Right lobe of liver (tissue), 6 donors: ENCODE data around the gene ADH1C. TPM values are rescaled to one million over a fixed set of nuclear protein-coding genes. Genes with fewer than 3 reads are reported as not detected.
A peak's percentile ranks its signal among the peaks of the same experiment; 100 is the strongest.

Source experiments
- ATAC-seq, 4 donors: fragments of 200-7000 bp; cut with Tn5 transposase; one replicate each; pipeline ENCODE4 v1.9.1; 2020; ENCODE audit warnings: mild to moderate bottlenecking in 4 of 4, moderate library complexity in 4 of 4
- DNase-seq, 3 donors: peaks; one replicate each; pipeline ENCODE4 v3.0.0-alpha.2; 2020
- H3K27ac ChIP-seq, 3 donors: fragments of 200-600 bp; one replicate each; pipeline ENCODE4 v1.8.0; 2022
- H3K27me3 ChIP-seq, 2 donors: fragments of 200-600 bp; one replicate each; pipeline ENCODE4 v1.8.0; 2022
- H3K36me3 ChIP-seq, 4 donors: fragments of 200-600 bp; sonication (generic) in 1 of 4; one replicate each; pipeline versions ENCODE4 v1.5.1 to v1.8.0; 2017 to 2022; ENCODE audit warnings: control low read depth in 1 of 4
- H3K4me1 ChIP-seq, 4 donors: fragments of 200-600 bp; sonication (generic) in 1 of 4; one replicate each; pipeline versions ENCODE4 v1.5.1 to v1.8.0; 2017 to 2022; ENCODE audit warnings: control low read depth in 1 of 4
- H3K4me3 ChIP-seq, 3 donors: fragments of 200-600 bp; one replicate each; pipeline ENCODE4 v1.8.0; 2022
- H3K9me3 ChIP-seq, 4 donors: fragments of 200-600 bp; sonication (generic) in 1 of 4; one replicate each; pipeline versions ENCODE4 v1.5.1 to v1.8.0; 2017 to 2022; ENCODE audit warnings: control low read depth in 1 of 4
- CTCF ChIP-seq, 4 donors: fragments of 200-600 bp in 3 of 4; fragments of 450-650 bp in 1 of 4; IDR thresholded peaks; one replicate each; pipeline versions ENCODE4 v1.5.1 to v1.8.0; 2016 to 2022; ENCODE audit warnings: antibody characterized with exemption in 4 of 4, mild to moderate bottlenecking in 2 of 4
- POLR2A ChIP-seq: fragments of 450-650 bp; IDR thresholded peaks from one replicate; pipeline ENCODE4 v1.6.1; 2017; ENCODE audit warnings: antibody characterized with exemption, mild to moderate bottlenecking
- WGBS: methylation state at CpG from one replicate; pipeline ENCODE4 v1.1.6; 2018; ENCODE audit warnings: low coverage, low lambda C conversion rate; ENCODE audit not compliant: insufficient coverage; ENCODE audit errors: missing lambda C conversion rate; 5-methylcytosine and 5-hydroxymethylcytosine counted together
- intact Hi-C, 2 donors: fragments of 100-400 bp; cut with DNase I; formaldehyde crosslinking; loops; one replicate each; pipeline versions ENCODE4 v1.11.2 to v1.14.1; 2022
- total RNA-seq, 6 experiments: library from RNA; depleted of rRNA in 2 of 6; stranded (reverse); fragments of >200 nt in 2 of 6; fragmentation: NEBNext Ultra II Directional in 3 of 6; extraction: Animal tissue kit (Norgen Biotek cat#: 25700) in 3 of 6; gene quantifications; one replicate each; pipeline versions ENCODE4 v1.1.0 to v1.2.4, GENCODE V29; 2016 to 2023
- donor health status: DM: no; HTN: yes; CAD: no.
- donor health status: DM: no; HTN: no; CAD: no.
- donor health status: DM: no; HTN: no; CAD: no.
- donor health status: DM: no; HTN: yes; CAD: no.
- donor health status: DM: no; HTN: yes; CAD: no.

Gene ADH1C
- total RNA-seq, 6 experiments from 2014 or later = 187 to 684 (median 490) TPM

GRCh38 chr4:99317354-99317753, 35.2 kb downstream of the ADH1C start:
- Histone ChIP-seq H3K27ac (peak overlapping the region; percentile 7 to 90 (median 86)), H3K4me3 (peak overlapping the region in 1 of 3 donors; percentile 62), H3K27me3 (no peaks in the 10 kb centered on the region), H3K4me1 (peaks cover 0 to 20% (median 9%) of the 10 kb centered on the region in 4 donors), H3K36me3 (peaks cover 0 to 84% (median 40%) of the 10 kb centered on the region in 4 donors), H3K9me3 (no peaks in the 10 kb centered on the region)
- ATAC-seq (peak in 3 of 4 donors; percentile 1 to 60 (median 18)), DNase-seq (no peak)
- TF ChIP-seq CTCF (IDR thresholded peaks at IDR 0.05) (no peak), POLR2A (no peak)
- intact Hi-C loops = no loop called here
- 33% methylated on average over 3 of the region's 3 CpGs for WGBS

GRCh38 chr4:99315839-99316238, 36.7 kb downstream of the ADH1C start:
- H3K36me3 ChIP-seq = peaks cover 0 to 99% (median 49%) of the 10 kb centered on the region in 4 donors
- ATAC-seq = peak; percentile 6 to 14 (median 10)
- peak overlapping the region in 1 of 3 donors; percentile 8 for H3K27ac ChIP-seq
- H3K4me3 ChIP-seq = no peak overlapping the region
- peaks cover 0 to 12% (median 6%) of the 10 kb centered on the region in 4 donors for H3K4me1 ChIP-seq
- H3K9me3 ChIP-seq = no peaks in the 10 kb centered on the region
- intact Hi-C loops = no loop called here
- TF ChIP-seq CTCF (IDR thresholded peaks at IDR 0.05) (no peak), POLR2A (no peak)
- DNase-seq = peak in 1 of 3 donors; percentile 60
- H3K27me3 ChIP-seq = no peaks in the 10 kb centered on the region
- WGBS = 64% methylated on average over 6 of the region's 6 CpGs

GRCh38 chr4:99314211-99314610, 38.3 kb downstream of the ADH1C start:
- peak overlapping the region in 1 of 3 donors; percentile 33 for H3K27ac ChIP-seq
- H3K9me3 ChIP-seq = no peaks in the 10 kb centered on the region
- TF ChIP-seq CTCF (IDR thresholded peaks at IDR 0.05) (no peak), POLR2A (no peak)
- peaks cover 0 to 12% (median 6%) of the 10 kb centered on the region in 4 donors for H3K4me1 ChIP-seq
- DNase-seq (no peak), ATAC-seq (peak in 3 of 4 donors; percentile 0 to 3 (median 1))
- intact Hi-C loops = no loop called here
- no peaks in the 10 kb centered on the region for H3K27me3 ChIP-seq
- WGBS = 36% methylated on average over 1 of the region's 1 CpG
- peaks cover 0 to 100% (median 51%) of the 10 kb centered on the region in 4 donors for H3K36me3 ChIP-seq
- no peak overlapping the region for H3K4me3 ChIP-seq

GRCh38 chr4:99310389-99310788, 42.2 kb downstream of the ADH1C start:
- no peak for DNase-seq
- H3K4me1 ChIP-seq = no peaks in the 10 kb centered on the region
- WGBS = 71% methylated on average over 2 of the region's 2 CpGs
- peaks cover 0 to 85% (median 41%) of the 10 kb centered on the region in 4 donors for H3K36me3 ChIP-seq
- intact Hi-C loops = no loop called here
- TF ChIP-seq POLR2A (no peak), CTCF (IDR thresholded peaks at IDR 0.05) (no peak)
- peak overlapping the region in 1 of 3 donors; percentile 1 for H3K27ac ChIP-seq
- H3K27me3 ChIP-seq = no peaks in the 10 kb centered on the region
- no peak overlapping the region for H3K4me3 ChIP-seq
- no peak for ATAC-seq
- H3K9me3 ChIP-seq = no peaks in the 10 kb centered on the region
